Stimulated activated CD4-positive, alpha-beta T cell treated with anti-CD3 and anti-CD28 coated beads, TNF-alpha, amount 100 ng/mL, for 48 hours (primary cell): Measurements from ENCODE around the gene STON2.

Experiments
- DNase-seq, 3 donors: peaks; one replicate each; pipeline ENCODE4 v3.0.0-alpha.2; 2020; ENCODE audit warnings: low read depth in 3 of 3

Gene STON2

GRCh38 chr14:81336009-81336408 lies 64.1 kb downstream of the STON2 start:
- no peak for DNase-seq

- no peak for DNase-seq
Measured at GRCh38 chr14:81332725-81333124, 67.4 kb downstream of the STON2 start.

GRCh38 chr14:81331229-81332021 lies 68.7 kb downstream of the STON2 start:
- DNase-seq = no peak

GRCh38 chr14:81330619-81331122 lies 69.5 kb downstream of the STON2 start:
- DNase-seq = no peak

- no peak for DNase-seq
Measured at GRCh38 chr14:81329640-81330381, 70.3 kb downstream of the STON2 start.

- DNase-seq = no peak
Measured at GRCh38 chr14:81326451-81326850, 73.7 kb downstream of the STON2 start.

- no peak for DNase-seq
Measured at GRCh38 chr14:81324011-81324410, 76.1 kb downstream of the STON2 start.

- no peak for DNase-seq
Measured at GRCh38 chr14:81323093-81323492, 77.0 kb downstream of the STON2 start.

GRCh38 chr14:81319946-81320345 lies 80.2 kb downstream of the STON2 start:
- DNase-seq = no peak

- DNase-seq = no peak
Measured at GRCh38 chr14:81319314-81319713, 80.8 kb downstream of the STON2 start.

- DNase-seq = no peak
Measured at GRCh38 chr14:81315341-81315740, 84.8 kb downstream of the STON2 start.

- no peak for DNase-seq
Measured at GRCh38 chr14:81314443-81315175, 85.5 kb downstream of the STON2 start.

GRCh38 chr14:81313775-81314429 lies 86.2 kb downstream of the STON2 start:
- DNase-seq = no peak

- DNase-seq = no peak
Measured at GRCh38 chr14:81313200-81313599, 86.9 kb downstream of the STON2 start.

GRCh38 chr14:81312289-81312876 lies 87.7 kb downstream of the STON2 start:
- DNase-seq = no peak

- DNase-seq = no peak
Measured at GRCh38 chr14:81311778-81312177, 88.3 kb downstream of the STON2 start.

- no peak for DNase-seq
Measured at GRCh38 chr14:81311141-81311540, 89.0 kb downstream of the STON2 start.

- no peak for DNase-seq
Measured at GRCh38 chr14:81310606-81311005, 89.5 kb downstream of the STON2 start.

- DNase-seq = no peak
Measured at GRCh38 chr14:81309511-81309910, 90.6 kb downstream of the STON2 start.

- no peak for DNase-seq
Measured at GRCh38 chr14:81305743-81306142, 94.4 kb downstream of the STON2 start.

- DNase-seq = no peak
Measured at GRCh38 chr14:81305065-81305464, 95.1 kb downstream of the STON2 start.
